Loucy (cell line): Measurements from ENCODE around the gene ANO2.

Experiments
- EZH2phosphoT487 ChIP-seq: fragments of 200-600 bp; IDR thresholded peaks from 2 replicates; pipeline ENCODE4 v1.6.1; 2018; ENCODE audit warnings: antibody characterized with exemption, mild to moderate bottlenecking, moderate library complexity, borderline replicate concordance
- TF ChIP-seq, protein P1 (sequence below): fragments of 200-600 bp; sonication (generic); conservative IDR thresholded peaks from 2 replicates; pipeline ENCODE4 v1.5.1; 2014; ENCODE audit warnings: mild to moderate bottlenecking, antibody characterized with exemption, low read length

GRCh38 chr12:5514545-5514944, 430.5 kb downstream of the ANO2 start:
- TF ChIP-seq, protein P1, sequence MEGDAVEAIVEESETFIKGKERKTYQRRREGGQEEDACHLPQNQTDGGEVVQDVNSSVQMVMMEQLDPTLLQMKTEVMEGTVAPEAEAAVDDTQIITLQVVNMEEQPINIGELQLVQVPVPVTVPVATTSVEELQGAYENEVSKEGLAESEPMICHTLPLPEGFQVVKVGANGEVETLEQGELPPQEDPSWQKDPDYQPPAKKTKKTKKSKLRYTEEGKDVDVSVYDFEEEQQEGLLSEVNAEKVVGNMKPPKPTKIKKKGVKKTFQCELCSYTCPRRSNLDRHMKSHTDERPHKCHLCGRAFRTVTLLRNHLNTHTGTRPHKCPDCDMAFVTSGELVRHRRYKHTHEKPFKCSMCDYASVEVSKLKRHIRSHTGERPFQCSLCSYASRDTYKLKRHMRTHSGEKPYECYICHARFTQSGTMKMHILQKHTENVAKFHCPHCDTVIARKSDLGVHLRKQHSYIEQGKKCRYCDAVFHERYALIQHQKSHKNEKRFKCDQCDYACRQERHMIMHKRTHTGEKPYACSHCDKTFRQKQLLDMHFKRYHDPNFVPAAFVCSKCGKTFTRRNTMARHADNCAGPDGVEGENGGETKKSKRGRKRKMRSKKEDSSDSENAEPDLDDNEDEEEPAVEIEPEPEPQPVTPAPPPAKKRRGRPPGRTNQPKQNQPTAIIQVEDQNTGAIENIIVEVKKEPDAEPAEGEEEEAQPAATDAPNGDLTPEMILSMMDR: no peak
- TF ChIP-seq EZH2phosphoT487: no peak
